Activated T-cell treated with anti-CD3 and anti-CD28 coated beads, Interleukin-2, amount 50 U/mL, for 24 hours (primary cell): ENCODE results near the gene CAMK1G.
A peak's percentile ranks its signal among the peaks of the same experiment; 100 is the strongest.

Source experiments
- DNase-seq: peaks from one replicate; pipeline ENCODE4 v3.0.0-alpha.2; 2020
- H3K27ac Mint-ChIP-seq: 2 replicates; pipeline ENCODE4 v1.8.0; 2020; ENCODE audit warnings: mild to moderate bottlenecking, mixed read lengths
- H3K27me3 Mint-ChIP-seq: 2 replicates; pipeline ENCODE4 v1.8.0; 2020; ENCODE audit warnings: mixed read lengths
- H3K36me3 Mint-ChIP-seq: 2 replicates; pipeline ENCODE4 v1.8.0; 2020; ENCODE audit warnings: low read depth, mixed read lengths
- H3K4me1 Mint-ChIP-seq: 2 replicates; pipeline ENCODE4 v1.8.0; 2020; ENCODE audit warnings: low read depth, mixed read lengths
- H3K4me3 Mint-ChIP-seq: 2 replicates; pipeline ENCODE4 v1.8.0; 2020; ENCODE audit warnings: mild to moderate bottlenecking, moderate library complexity, mixed read lengths
- H3K9me3 Mint-ChIP-seq: 2 replicates; pipeline ENCODE4 v1.8.0; 2020; ENCODE audit warnings: mixed read lengths

Gene CAMK1G

GRCh38 chr1:209645574-209646452 is 62.3 kb downstream of the CAMK1G start:
- Mint-ChIP-seq H3K27ac (no peak overlapping the region), H3K27me3 (no peaks in the 10 kb centered on the region), H3K36me3 (no peaks in the 10 kb centered on the region), H3K9me3 (no peaks in the 10 kb centered on the region), H3K4me1 (peaks cover 23% of the 10 kb centered on the region), H3K4me3 (no peak overlapping the region)
- DNase-seq: no peak

GRCh38 chr1:209646558-209646957 is 63.0 kb downstream of the CAMK1G start:
- no peak overlapping the region for H3K4me3 Mint-ChIP-seq
- H3K36me3 Mint-ChIP-seq: no peaks in the 10 kb centered on the region
- no peak for DNase-seq
- H3K4me1 Mint-ChIP-seq: peaks cover 30% of the 10 kb centered on the region
- no peaks in the 10 kb centered on the region for H3K27me3 Mint-ChIP-seq
- H3K9me3 Mint-ChIP-seq: no peaks in the 10 kb centered on the region
- no peak overlapping the region for H3K27ac Mint-ChIP-seq

- no peak overlapping the region for H3K4me3 Mint-ChIP-seq
- no peak for DNase-seq
These were observed 63.6 kb downstream of the CAMK1G start for GRCh38 chr1:209647156-209647555.

GRCh38 chr1:209648346-209648745 is 64.8 kb downstream of the CAMK1G start:
- no peak overlapping the region for H3K27ac Mint-ChIP-seq
- H3K4me3 Mint-ChIP-seq: no peak overlapping the region
- no peak for DNase-seq
- peaks cover 44% of the 10 kb centered on the region for H3K4me1 Mint-ChIP-seq
- no peaks in the 10 kb centered on the region for H3K9me3 Mint-ChIP-seq
- no peaks in the 10 kb centered on the region for H3K27me3 Mint-ChIP-seq
- H3K36me3 Mint-ChIP-seq: no peaks in the 10 kb centered on the region

More at GRCh38 chr1:209647156-209647555, 63.6 kb downstream of the CAMK1G start:
- no peaks in the 10 kb centered on the region for H3K27me3 Mint-ChIP-seq
- no peak overlapping the region for H3K27ac Mint-ChIP-seq
- H3K4me1 Mint-ChIP-seq: peaks cover 34% of the 10 kb centered on the region
- no peaks in the 10 kb centered on the region for H3K36me3 Mint-ChIP-seq
- no peaks in the 10 kb centered on the region for H3K9me3 Mint-ChIP-seq

GRCh38 chr1:209648931-209649776 is 65.6 kb downstream of the CAMK1G start:
- Mint-ChIP-seq H3K9me3 (no peaks in the 10 kb centered on the region), H3K4me1 (peaks cover 50% of the 10 kb centered on the region), H3K4me3 (no peak overlapping the region), H3K36me3 (no peaks in the 10 kb centered on the region), H3K27ac (peak overlapping the region; percentile 10), H3K27me3 (no peaks in the 10 kb centered on the region)
- no peak for DNase-seq

GRCh38 chr1:209650454-209650853 is 66.9 kb downstream of the CAMK1G start:
- H3K9me3 Mint-ChIP-seq: no peaks in the 10 kb centered on the region
- no peak for DNase-seq
- H3K36me3 Mint-ChIP-seq: no peaks in the 10 kb centered on the region
- no peak overlapping the region for H3K4me3 Mint-ChIP-seq
- H3K27ac Mint-ChIP-seq: no peak overlapping the region
- no peaks in the 10 kb centered on the region for H3K27me3 Mint-ChIP-seq
- peaks cover 50% of the 10 kb centered on the region for H3K4me1 Mint-ChIP-seq

GRCh38 chr1:209651138-209651587 is 67.6 kb downstream of the CAMK1G start:
- H3K4me3 Mint-ChIP-seq: no peak overlapping the region
- DNase-seq: peak; percentile 68
- peaks cover 50% of the 10 kb centered on the region for H3K4me1 Mint-ChIP-seq
- no peaks in the 10 kb centered on the region for H3K36me3 Mint-ChIP-seq
- H3K27ac Mint-ChIP-seq: peak overlapping the region; percentile 74
- no peaks in the 10 kb centered on the region for H3K27me3 Mint-ChIP-seq
- H3K9me3 Mint-ChIP-seq: no peaks in the 10 kb centered on the region

GRCh38 chr1:209652121-209652735 is 68.7 kb downstream of the CAMK1G start, which contains the start of gene LAMB3:
Gene LAMB3, minus strand, starts transcription at chr1:209652425. Its CDS starts 1,481 bp downstream, at chr1:209650944.
- no peaks in the 10 kb centered on the region for H3K27me3 Mint-ChIP-seq
- peaks cover 50% of the 10 kb centered on the region for H3K4me1 Mint-ChIP-seq
- H3K9me3 Mint-ChIP-seq: no peaks in the 10 kb centered on the region
- no peak for DNase-seq
- no peaks in the 10 kb centered on the region for H3K36me3 Mint-ChIP-seq
- H3K4me3 Mint-ChIP-seq: no peak within 1 kb of the TSS
- H3K27ac Mint-ChIP-seq: peak within 1 kb of the TSS; percentile 74

- no peaks in the 10 kb centered on the region for H3K27me3 Mint-ChIP-seq
- H3K27ac Mint-ChIP-seq: peak overlapping the region; percentile 50
- H3K36me3 Mint-ChIP-seq: no peaks in the 10 kb centered on the region
- DNase-seq: peak; percentile 56
- H3K4me1 Mint-ChIP-seq: peaks cover 50% of the 10 kb centered on the region
- H3K4me3 Mint-ChIP-seq: no peak overlapping the region
- no peaks in the 10 kb centered on the region for H3K9me3 Mint-ChIP-seq
These were observed 69.4 kb downstream of the CAMK1G start for GRCh38 chr1:209652873-209653401.

GRCh38 chr1:209653915-209654351 is 70.4 kb downstream of the CAMK1G start:
- no peaks in the 10 kb centered on the region for H3K9me3 Mint-ChIP-seq
- H3K27ac Mint-ChIP-seq: no peak overlapping the region
- peaks cover 48% of the 10 kb centered on the region for H3K4me1 Mint-ChIP-seq
- H3K27me3 Mint-ChIP-seq: no peaks in the 10 kb centered on the region
- no peaks in the 10 kb centered on the region for H3K36me3 Mint-ChIP-seq
- DNase-seq: no peak
- H3K4me3 Mint-ChIP-seq: no peak overlapping the region

GRCh38 chr1:209655411-209656231 is 72.1 kb downstream of the CAMK1G start:
- Mint-ChIP-seq H3K4me3 (no peak overlapping the region), H3K4me1 (peaks cover 42% of the 10 kb centered on the region), H3K9me3 (no peaks in the 10 kb centered on the region), H3K27ac (no peak overlapping the region), H3K27me3 (no peaks in the 10 kb centered on the region), H3K36me3 (no peaks in the 10 kb centered on the region)
- DNase-seq: no peak

GRCh38 chr1:209657140-209657879 is 73.8 kb downstream of the CAMK1G start:
- no peak for DNase-seq

GRCh38 chr1:209657918-209658317 is 74.4 kb downstream of the CAMK1G start:
- no peak overlapping the region for H3K4me3 Mint-ChIP-seq
- H3K4me1 Mint-ChIP-seq: peaks cover 23% of the 10 kb centered on the region
- H3K36me3 Mint-ChIP-seq: no peaks in the 10 kb centered on the region
- DNase-seq: no peak
- no peaks in the 10 kb centered on the region for H3K9me3 Mint-ChIP-seq
- H3K27ac Mint-ChIP-seq: no peak overlapping the region
- no peaks in the 10 kb centered on the region for H3K27me3 Mint-ChIP-seq

More at GRCh38 chr1:209657140-209657879, 73.8 kb downstream of the CAMK1G start:
- Mint-ChIP-seq H3K27ac (no peak overlapping the region), H3K27me3 (no peaks in the 10 kb centered on the region), H3K4me3 (no peak overlapping the region), H3K9me3 (no peaks in the 10 kb centered on the region), H3K36me3 (no peaks in the 10 kb centered on the region), H3K4me1 (peaks cover 29% of the 10 kb centered on the region)
